Mucosa of descending colon (tissue), 3 donors: ENCODE results near the gene KIF26A. TPM values are rescaled to one million over a fixed set of nuclear protein-coding genes. Genes with fewer than 3 reads are reported as not detected.

Experiments used
- ATAC-seq: fragments of 200-7000 bp; cut with Tn5 transposase; one replicate; pipeline ENCODE4 v1.9.1; 2020; ENCODE audit warnings: mild to moderate bottlenecking, moderate library complexity
- DNase-seq, 3 donors: peaks; one replicate each; pipeline ENCODE4 v3.0.0-alpha.2; 2020
- H3K36me3 ChIP-seq: fragments of 200-600 bp; one replicate; pipeline ENCODE4 v1.8.0; 2021; ENCODE audit warnings: low read depth, mild to moderate bottlenecking
- H3K4me1 ChIP-seq: fragments of 200-600 bp; one replicate; pipeline ENCODE4 v1.8.0; 2021; ENCODE audit warnings: low read depth, mild to moderate bottlenecking
- H3K4me3 ChIP-seq: fragments of 200-600 bp; one replicate; pipeline ENCODE4 v1.8.0; 2021; ENCODE audit warnings: mild to moderate bottlenecking
- H3K9me3 ChIP-seq: fragments of 200-600 bp; one replicate; pipeline ENCODE4 v1.8.0; 2021; ENCODE audit warnings: mild to moderate bottlenecking
- CTCF ChIP-seq: fragments of 200-600 bp; IDR thresholded peaks from one replicate; pipeline ENCODE4 v1.8.0; 2022; ENCODE audit warnings: antibody characterized with exemption, mild to moderate bottlenecking
- intact Hi-C, 2 donors: fragments of 100-400 bp; cut with DNase I in 1 of 2; cut with micrococcal nuclease in 1 of 2; formaldehyde crosslinking; loops; one replicate each; pipeline versions ENCODE4 v1.11.0 to v1.11.1; 2022; cut with DNase I, micrococcal nuclease
- total RNA-seq, 3 donors: library from RNA; stranded (reverse); fragmentation: NEBNext Ultra II Directional in 2 of 3; extraction: Animal tissue kit (Norgen Biotek cat#: 25700) in 2 of 3; gene quantifications; one replicate each; pipeline versions ENCODE4 v1.2.1 to v1.2.4, GENCODE V29; 2021 to 2023
- donor health status: DM: no; HTN: no; CAD: no; lungs with moderate emphysema.
- donor health status: DM: no; HTN: no; CAD: no.
- donor health status: DM: no; HTN: yes; CAD: no.

Gene KIF26A
- total RNA-seq, 3 donors from 2014 or later: 3.8 to 7.7 (median 6.5) TPM

- intact Hi-C loops: no loop called here
- H3K36me3 ChIP-seq: no peaks in the 10 kb centered on the region
- ATAC-seq (peak; percentile 74), DNase-seq (no peak)
- H3K9me3 ChIP-seq: no peaks in the 10 kb centered on the region
- H3K4me3 ChIP-seq: no peak overlapping the region
- H3K4me1 ChIP-seq: no peaks in the 10 kb centered on the region
- no peak for TF ChIP-seq CTCF
Measured at GRCh38 chr14:104171895-104172294, 33.5 kb downstream of the KIF26A start.

GRCh38 chr14:104172349-104172748, 34.0 kb downstream of the KIF26A start:
- intact Hi-C loops: no loop called here
- Histone ChIP-seq H3K9me3 (no peaks in the 10 kb centered on the region), H3K4me3 (no peak overlapping the region), H3K4me1 (no peaks in the 10 kb centered on the region), H3K36me3 (no peaks in the 10 kb centered on the region)
- no peak for TF ChIP-seq CTCF
- no peak for ATAC-seq
- DNase-seq: no peak

- Histone ChIP-seq H3K9me3 (no peaks in the 10 kb centered on the region), H3K4me3 (no peak overlapping the region), H3K4me1 (no peaks in the 10 kb centered on the region), H3K36me3 (no peaks in the 10 kb centered on the region)
- DNase-seq (no peak), ATAC-seq (no peak)
- TF ChIP-seq CTCF: no peak
- intact Hi-C loops: no loop called here
Measured at GRCh38 chr14:104172880-104173279, 34.5 kb downstream of the KIF26A start.

GRCh38 chr14:104174051-104174450, 35.7 kb downstream of the KIF26A start:
- no peak for DNase-seq
- Histone ChIP-seq H3K36me3 (no peaks in the 10 kb centered on the region), H3K9me3 (no peaks in the 10 kb centered on the region), H3K4me3 (no peak overlapping the region), H3K4me1 (no peaks in the 10 kb centered on the region)
- ATAC-seq: no peak
- intact Hi-C loops: no loop called here
- no peak for TF ChIP-seq CTCF

GRCh38 chr14:104175041-104175440, 36.7 kb downstream of the KIF26A start:
- intact Hi-C loops: no loop called here
- Histone ChIP-seq H3K4me1 (no peaks in the 10 kb centered on the region), H3K9me3 (no peaks in the 10 kb centered on the region), H3K4me3 (no peak overlapping the region), H3K36me3 (no peaks in the 10 kb centered on the region)
- TF ChIP-seq CTCF: no peak
- ATAC-seq (no peak), DNase-seq (no peak)

GRCh38 chr14:104175811-104176210, 37.4 kb downstream of the KIF26A start:
- ATAC-seq (no peak), DNase-seq (no peak)
- Histone ChIP-seq H3K4me1 (no peaks in the 10 kb centered on the region), H3K4me3 (no peak overlapping the region), H3K36me3 (no peaks in the 10 kb centered on the region), H3K9me3 (no peaks in the 10 kb centered on the region)
- intact Hi-C loops: no loop called here
- no peak for TF ChIP-seq CTCF
